ENCODE measurements around the gene IFNE. TPM values are rescaled to one million over a fixed set of nuclear protein-coding genes. Genes with fewer than 3 reads are reported as not detected.

IFNE gene
- total RNA-seq, 1 experiment from 2014 or later, result 3.5 TPM

DNA sequence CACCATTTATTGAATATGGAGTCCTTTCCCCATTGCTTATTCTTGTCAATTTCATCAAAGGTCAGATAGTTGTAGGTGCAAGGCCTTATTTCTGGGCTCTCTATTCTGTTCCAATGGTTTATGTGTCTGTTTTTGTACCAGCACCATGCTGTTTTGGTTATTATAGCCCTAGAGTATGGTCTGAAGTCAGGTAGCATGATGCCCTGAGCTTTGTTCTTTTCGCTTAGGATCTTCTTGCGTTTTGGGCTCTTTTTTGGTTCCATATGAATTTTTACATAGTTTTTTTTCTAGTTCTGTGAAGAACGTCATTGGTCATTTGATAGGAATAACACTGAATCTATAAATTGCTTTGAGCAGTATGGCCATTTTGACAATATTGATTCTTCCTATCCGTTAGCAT, 40.2 kb upstream of the IFNE start:
- H3K79me2 ChIP-seq (ENCODE audit: low read depth), result 0 out of 2 replicates have a peak, but pooled peaks cover 4% of the 10 kb centered on the region
- peaks cover 19% of the 10 kb centered on the region; the same call in 1 of the 2 replicates for H3F3A ChIP-seq (ENCODE audit: insufficient read depth, low read depth)
- no peak overlapping the region for H3K4me3 ChIP-seq
- no peak overlapping the region for H2AFZ ChIP-seq
- no peak for DNase-seq
- peaks cover 11% of the 10 kb centered on the region; the same call in 1 of the 2 replicates for H3K36me3 ChIP-seq (ENCODE audit: low read depth)
- ChIA-PET CTCF (no interaction called here), POLR2A (ENCODE audit: unreplicated experiment) (no interaction called here)
- no peak overlapping the region for H3K27ac ChIP-seq
- TF ChIP-seq EZH2 (IDR thresholded peaks at IDR 0.05; ENCODE audit: low read depth), result no peak
- TF ChIP-seq, protein P1, sequence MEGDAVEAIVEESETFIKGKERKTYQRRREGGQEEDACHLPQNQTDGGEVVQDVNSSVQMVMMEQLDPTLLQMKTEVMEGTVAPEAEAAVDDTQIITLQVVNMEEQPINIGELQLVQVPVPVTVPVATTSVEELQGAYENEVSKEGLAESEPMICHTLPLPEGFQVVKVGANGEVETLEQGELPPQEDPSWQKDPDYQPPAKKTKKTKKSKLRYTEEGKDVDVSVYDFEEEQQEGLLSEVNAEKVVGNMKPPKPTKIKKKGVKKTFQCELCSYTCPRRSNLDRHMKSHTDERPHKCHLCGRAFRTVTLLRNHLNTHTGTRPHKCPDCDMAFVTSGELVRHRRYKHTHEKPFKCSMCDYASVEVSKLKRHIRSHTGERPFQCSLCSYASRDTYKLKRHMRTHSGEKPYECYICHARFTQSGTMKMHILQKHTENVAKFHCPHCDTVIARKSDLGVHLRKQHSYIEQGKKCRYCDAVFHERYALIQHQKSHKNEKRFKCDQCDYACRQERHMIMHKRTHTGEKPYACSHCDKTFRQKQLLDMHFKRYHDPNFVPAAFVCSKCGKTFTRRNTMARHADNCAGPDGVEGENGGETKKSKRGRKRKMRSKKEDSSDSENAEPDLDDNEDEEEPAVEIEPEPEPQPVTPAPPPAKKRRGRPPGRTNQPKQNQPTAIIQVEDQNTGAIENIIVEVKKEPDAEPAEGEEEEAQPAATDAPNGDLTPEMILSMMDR (conservative IDR thresholded peaks at IDR 0.05), result no peak
- no peak overlapping the region for H3K4me2 ChIP-seq
- H4K20me1 ChIP-seq (ENCODE audit: insufficient read depth), result no peaks in the 10 kb centered on the region
- no peaks in the 10 kb centered on the region for H3K9me2 ChIP-seq (ENCODE audit: insufficient read depth)
- intact Hi-C loops (cut with micrococcal nuclease; ENCODE audit: unreplicated experiment), result no loop called here
- H3K4me1 ChIP-seq (replicated peaks; ENCODE audit: insufficient read depth), result no peaks in the 10 kb centered on the region
- peaks cover 5% of the 10 kb centered on the region; the same call in 1 of the 2 replicates for H3K9me3 ChIP-seq (ENCODE audit: insufficient read depth, low read depth)
- H3K27me3 ChIP-seq (ENCODE audit: insufficient read depth, low read depth), result no peaks in the 10 kb centered on the region
- no TSS peak for BruUV-seq (replicated peaks)

DNA sequence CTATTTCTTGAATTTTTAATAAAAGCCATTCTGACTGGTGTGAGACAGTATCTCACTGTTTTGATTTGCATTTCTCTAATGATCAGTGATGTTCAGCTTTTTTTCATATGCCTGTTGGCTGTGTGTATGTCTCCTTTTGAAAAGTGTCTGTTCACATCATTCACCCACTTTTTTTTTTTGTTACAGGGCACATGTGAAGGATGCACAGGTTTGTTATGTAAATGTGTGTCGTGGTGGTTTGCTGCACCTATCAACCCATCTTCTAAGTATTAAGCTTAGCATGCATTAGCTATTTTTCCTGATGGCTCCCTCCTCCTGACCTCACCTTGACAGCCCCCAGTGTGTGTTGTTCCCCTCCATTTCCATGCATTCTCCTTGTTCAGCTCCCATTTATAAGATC, 39.3 kb upstream of the IFNE start:
- no peak overlapping the region for H3K27ac ChIP-seq
- no peak overlapping the region for H3K4me2 ChIP-seq
- DNase-seq, result no peak
- no peaks in the 10 kb centered on the region for H3K27me3 ChIP-seq (ENCODE audit: insufficient read depth, low read depth)
- no peak overlapping the region for H2AFZ ChIP-seq
- H3K9me2 ChIP-seq (ENCODE audit: insufficient read depth), result no peaks in the 10 kb centered on the region
- peaks cover 5% of the 10 kb centered on the region; the same call in 1 of the 2 replicates for H3K9me3 ChIP-seq (ENCODE audit: insufficient read depth, low read depth)
- H3K4me3 ChIP-seq, result no peak overlapping the region
- peaks cover 2% of the 10 kb centered on the region; the same call in 1 of the 2 replicates for H3K36me3 ChIP-seq (ENCODE audit: low read depth)
- no peaks in the 10 kb centered on the region for H4K20me1 ChIP-seq (ENCODE audit: insufficient read depth)
- BruUV-seq (replicated peaks), result no TSS peak
- peaks cover 14% of the 10 kb centered on the region; the same call in 1 of the 2 replicates for H3F3A ChIP-seq (ENCODE audit: insufficient read depth, low read depth)
- H3K79me2 ChIP-seq (ENCODE audit: low read depth), result 0 out of 2 replicates have a peak, but pooled peaks cover 7% of the 10 kb centered on the region
- TF ChIP-seq, protein P1 (conservative IDR thresholded peaks at IDR 0.05), result no peak
- TF ChIP-seq EZH2 (IDR thresholded peaks at IDR 0.05; ENCODE audit: low read depth), result no peak
- CTCF ChIA-PET, result no interaction called here
- intact Hi-C loops (cut with micrococcal nuclease; ENCODE audit: unreplicated experiment), result no loop called here
- POLR2A ChIA-PET (ENCODE audit: unreplicated experiment), result no interaction called here
- no peaks in the 10 kb centered on the region for H3K4me1 ChIP-seq (replicated peaks; ENCODE audit: insufficient read depth)

DNA sequence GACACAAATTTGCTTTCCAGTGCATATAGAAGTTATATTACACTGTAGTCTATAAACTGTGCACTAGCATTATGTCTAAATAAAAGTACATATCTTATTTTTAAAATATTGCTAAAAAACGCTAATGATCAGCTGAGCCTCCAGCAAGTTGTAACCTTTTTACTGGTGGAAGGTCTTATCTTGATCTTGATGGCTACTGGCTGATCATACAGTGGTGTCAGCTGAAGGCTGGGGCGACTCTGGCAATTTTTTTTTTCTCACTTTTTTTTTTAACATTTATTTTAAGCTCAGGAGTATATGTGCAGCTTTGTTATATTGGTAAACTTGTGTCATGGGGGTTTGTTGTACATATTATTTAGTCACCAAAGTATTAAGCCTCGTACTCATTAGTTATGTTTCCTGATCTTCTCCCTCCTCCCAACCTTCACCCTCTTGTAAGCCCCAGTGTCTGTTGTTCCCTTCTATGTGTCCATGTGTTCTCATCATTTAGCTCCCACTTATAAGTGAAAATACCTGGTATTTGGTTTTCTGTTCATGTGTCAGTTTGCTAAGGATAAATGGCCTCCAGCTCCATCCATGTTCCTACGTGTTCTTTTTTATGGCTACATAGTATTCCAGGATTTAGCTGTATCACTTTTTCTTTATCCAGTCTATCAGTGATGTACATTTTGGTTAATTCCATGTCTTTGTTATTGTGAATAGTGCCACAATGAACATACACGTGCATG, 38.6 kb upstream of the IFNE start:
- peaks cover 10% of the 10 kb centered on the region; the same call in 1 of the 2 replicates for H3F3A ChIP-seq (ENCODE audit: insufficient read depth, low read depth)
- H3K9me3 ChIP-seq (ENCODE audit: insufficient read depth, low read depth), result peaks cover 5% of the 10 kb centered on the region; the same call in 1 of the 2 replicates
- H3K27me3 ChIP-seq (ENCODE audit: insufficient read depth, low read depth), result no peaks in the 10 kb centered on the region
- DNase-seq, result no peak
- CTCF ChIA-PET, result no interaction called here
- intact Hi-C loops (cut with micrococcal nuclease; ENCODE audit: unreplicated experiment), result no loop called here
- H3K4me2 ChIP-seq, result no peak overlapping the region
- H3K4me1 ChIP-seq (replicated peaks; ENCODE audit: insufficient read depth), result no peaks in the 10 kb centered on the region
- H3K4me3 ChIP-seq, result no peak overlapping the region
- no peaks in the 10 kb centered on the region for H4K20me1 ChIP-seq (ENCODE audit: insufficient read depth)
- H3K79me2 ChIP-seq (ENCODE audit: low read depth), result 0 out of 2 replicates have a peak, but pooled peaks cover 14% of the 10 kb centered on the region
- POLR2A ChIA-PET (ENCODE audit: unreplicated experiment), result no interaction called here
- H3K36me3 ChIP-seq (ENCODE audit: low read depth), result no peaks in the 10 kb centered on the region
- no peak overlapping the region for H3K27ac ChIP-seq
- BruUV-seq (replicated peaks), result no TSS peak
- H2AFZ ChIP-seq, result no peak overlapping the region
- H3K9me2 ChIP-seq (ENCODE audit: insufficient read depth), result no peaks in the 10 kb centered on the region
- TF ChIP-seq, protein P1 (conservative IDR thresholded peaks at IDR 0.05), result no peak

Measured in PC-9 (cell line).